IMR-90 (cell line): ENCODE results near the gene CYSTM1. TPM values are rescaled to one million over a fixed set of nuclear protein-coding genes. Genes with fewer than 3 reads are reported as not detected.

Experiments
- ATAC-seq: fragments of 200-7000 bp; cut with Tn5 transposase; 2 replicates; pipeline ENCODE4 v1.9.1; 2020; ENCODE audit warnings: low read depth, mild to moderate bottlenecking, moderate library complexity
- BruUV-seq: library from RNA; stranded (reverse); fragments of 400-500 nt; replicated peaks from 2 replicates; lab custom pipeline; 2021; lab: Mats Ljungman, UMichigan
- CTCF ChIA-PET: fragments of 300-600 bp; formaldehyde crosslinking; extraction: SDS; loops from one replicate; lab custom pipeline; 2021; ENCODE audit warnings: antibody characterized with exemption; lab: Yijun Ruan, JAX
- POLR2A ChIA-PET: fragments of 300-600 bp; sonication (Branson Sonifier 250); formaldehyde crosslinking; loops from one replicate; lab custom pipeline; 2022; ENCODE audit warnings: antibody characterized with exemption; ENCODE audit not compliant: unreplicated experiment; lab: Charles Lee
- DNase-seq: peaks from one replicate; pipeline ENCODE4 v3.0.0; 2013
- H2AFZ ChIP-seq: replicated peaks from 2 replicates; pipeline ENCODE3; 2013; ENCODE audit warnings: low read length, mild to moderate bottlenecking; ENCODE audit not compliant: poor library complexity
- H2AK5ac ChIP-seq: 2 replicates; pipeline ENCODE4 v1.6.1; 2013; ENCODE audit warnings: low read depth, low read length, inconsistent platforms
- H2AK9ac ChIP-seq: replicated peaks from 2 replicates; pipeline ENCODE3; 2013; ENCODE audit warnings: mild to moderate bottlenecking, low read depth, low read length, moderate library complexity; ENCODE audit not compliant: poor library complexity
- H2BK120ac ChIP-seq: 2 replicates; pipeline ENCODE4 v1.6.1; 2013; ENCODE audit warnings: low read depth, low read length, inconsistent platforms
- H2BK15ac ChIP-seq: 3 replicates; pipeline ENCODE4 v1.6.1; 2013; ENCODE audit warnings: low read depth, low read length, inconsistent platforms
- H2BK20ac ChIP-seq: 2 replicates; pipeline ENCODE4 v1.6.1; 2013; ENCODE audit warnings: low read depth, mild to moderate bottlenecking, inconsistent platforms, low read length, moderate library complexity
- H2BK5ac ChIP-seq: 2 replicates; pipeline ENCODE4 v1.6.1; 2013; ENCODE audit warnings: mild to moderate bottlenecking, low read depth, low read length, inconsistent platforms; ENCODE audit not compliant: poor library complexity, severe bottlenecking
- H3K14ac ChIP-seq: replicated peaks from 2 replicates; pipeline ENCODE4 v1.6.1; 2013; ENCODE audit warnings: low read depth, low read length, inconsistent platforms
- H3K18ac ChIP-seq: 2 replicates; pipeline ENCODE4 v1.6.1; 2013; ENCODE audit warnings: low read depth, low read length, control low read depth
- H3K23ac ChIP-seq: 2 replicates; pipeline ENCODE4 v1.6.1; 2013; ENCODE audit warnings: low read depth, low read length, inconsistent platforms
- H3K27ac ChIP-seq: 2 replicates; pipeline ENCODE4 v1.5.1; 2013; ENCODE audit warnings: mild to moderate bottlenecking, control low read depth, low read length; ENCODE audit not compliant: insufficient read depth
- H3K27me3 ChIP-seq: 2 replicates; pipeline ENCODE4 v1.6.1; 2013; ENCODE audit warnings: low read length; ENCODE audit not compliant: control insufficient read depth, insufficient read depth
- H3K36me3 ChIP-seq: 2 replicates; pipeline ENCODE4 v1.6.1; 2013; ENCODE audit warnings: low read length, mixed read lengths; ENCODE audit not compliant: control insufficient read depth, insufficient read depth
- H3K4ac ChIP-seq: 2 replicates; pipeline ENCODE4 v1.6.1; 2013; ENCODE audit warnings: low read depth, low read length, inconsistent platforms
- H3K4me1 ChIP-seq: 2 replicates; pipeline ENCODE4 v1.6.1; 2013; ENCODE audit warnings: low read length, mixed read lengths; ENCODE audit not compliant: control insufficient read depth, insufficient read depth
- H3K4me2 ChIP-seq: 2 replicates; pipeline ENCODE4 v1.6.1; 2013; ENCODE audit warnings: low read depth, mild to moderate bottlenecking, control low read depth, low read length, moderate library complexity
- H3K4me3 ChIP-seq: 2 replicates; pipeline ENCODE4 v1.5.1; 2013; ENCODE audit warnings: low read depth, mild to moderate bottlenecking, control low read depth, low read length, moderate library complexity; ENCODE audit not compliant: insufficient read depth
- H3K56ac ChIP-seq: 2 replicates; pipeline ENCODE4 v1.6.1; 2013; ENCODE audit warnings: low read length, inconsistent platforms; ENCODE audit not compliant: insufficient read depth; ENCODE audit errors: extremely low read depth
- H3K79me1 ChIP-seq, 2 experiments: 2 replicates each; pipeline ENCODE4 v1.6.1; 2013; ENCODE audit warnings: low read length in 2 of 2, inconsistent platforms in 1 of 2, low read depth in 1 of 2
- H3K9ac ChIP-seq: 2 replicates; pipeline ENCODE4 v1.6.1; 2013; ENCODE audit warnings: low read depth, low read length, control low read depth
- H3K9me1 ChIP-seq: 2 replicates; pipeline ENCODE4 v1.6.1; 2013; ENCODE audit warnings: low read length, inconsistent platforms; ENCODE audit not compliant: insufficient read depth
- H3K9me3 ChIP-seq: 2 replicates; pipeline ENCODE4 v1.6.1; 2013; ENCODE audit warnings: low read length; ENCODE audit not compliant: control insufficient read depth, insufficient read depth
- H4K20me1 ChIP-seq: 2 replicates; pipeline ENCODE4 v1.6.1; 2013; ENCODE audit warnings: low read length, inconsistent platforms; ENCODE audit not compliant: insufficient read depth
- H4K5ac ChIP-seq: 2 replicates; pipeline ENCODE4 v1.6.1; 2013; ENCODE audit warnings: mild to moderate bottlenecking, low read depth, low read length, control low read depth
- H4K8ac ChIP-seq, 2 experiments: 2 replicates each; pipeline ENCODE4 v1.6.1; 2013; ENCODE audit warnings: low read depth in 2 of 2, low read length in 2 of 2, control low read depth in 1 of 2, inconsistent platforms in 1 of 2
- H4K91ac ChIP-seq: 2 replicates; pipeline ENCODE4 v1.6.1; 2013; ENCODE audit warnings: low read depth, low read length, inconsistent platforms; ENCODE audit not compliant: insufficient read depth
- RAD21 ChIP-seq: IDR thresholded peaks from 2 replicates; pipeline ENCODE4 v1.6.1; 2012; ENCODE audit warnings: low read length, improper control_type of control experiment
- dilution Hi-C: fragments of 300-500 bp; cut with HindIII; formaldehyde crosslinking; loops from one replicate; pipeline ENCODE4 v1.14.3; 2018; ENCODE audit warnings: low sequenced_read_pairs; ENCODE audit not compliant: unreplicated experiment
- in situ Hi-C: fragments of 300-500 bp; cut with MboI; formaldehyde crosslinking; loops from 3 replicates; pipeline ENCODE4 v1.14.3; 2019; ENCODE audit warnings: low sequenced_read_pairs, inconsistent platforms, mixed read lengths
- intact Hi-C: fragments of 100-400 bp; cut with micrococcal nuclease; formaldehyde crosslinking; loops from 2 replicates; pipeline ENCODE4 v1.10.0; 2022
- polyA plus RNA-seq, 3 experiments: library from polyadenylated mRNA; depleted of rRNA; stranded (reverse); fragments of >200 nt; gene quantifications; 2 replicates each; pipeline ENCODE4 v1.2.3, GENCODE V29; 2012; ENCODE audit warnings: low replicate concordance in 1 of 3
- total RNA-seq: library from RNA; depleted of rRNA; stranded (reverse); fragments of >200 nt; gene quantifications from 2 replicates; pipeline ENCODE4 v1.2.3, GENCODE V29; 2012

The CYSTM1 gene
- total and polyA plus RNA-seq, 2 of the 4 experiments (the other 2 are of a cell fraction): 7.3 to 15.0 TPM

DNA sequence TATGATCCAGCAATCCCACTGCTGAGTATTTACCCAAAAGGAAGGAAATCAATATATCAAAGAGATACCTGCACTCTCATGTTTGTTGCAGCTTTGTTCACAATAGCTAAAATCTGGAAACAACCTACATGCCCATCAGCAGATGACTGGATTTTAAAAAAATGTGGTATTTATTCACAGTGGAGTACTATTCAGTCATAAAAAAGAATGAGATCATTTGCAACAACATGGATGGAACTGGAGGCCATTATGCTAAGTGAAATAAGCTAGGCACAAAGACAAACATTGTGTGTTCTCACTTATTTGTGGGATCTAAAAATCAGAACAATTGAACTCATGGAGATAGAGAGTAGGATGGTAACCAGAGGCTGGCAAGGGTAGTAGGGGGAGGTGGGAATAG, 33.1 kb downstream of the CYSTM1 start:
- ATAC-seq: no peak
- BruUV-seq: no TSS peak
- POLR2A ChIA-PET: no interaction called here
- H4K5ac ChIP-seq: no peak overlapping the region
- H4K8ac ChIP-seq: no peak overlapping the region
- no peak overlapping the region for H3K23ac ChIP-seq
- H3K14ac ChIP-seq: no peak overlapping the region
- no peak overlapping the region for H3K4me3 ChIP-seq
- no peaks in the 10 kb centered on the region for H3K36me3 ChIP-seq
- H4K91ac ChIP-seq: no peak overlapping the region
- H3K4me1 ChIP-seq: no peaks in the 10 kb centered on the region
- H2BK15ac ChIP-seq: no peak overlapping the region
- no peak for DNase-seq
- no peaks in the 10 kb centered on the region for H3K9me3 ChIP-seq
- in situ Hi-C loops: no loop called here
- no peaks in the 10 kb centered on the region for H3K79me1 ChIP-seq
- H2BK20ac ChIP-seq: no peak overlapping the region
- H3K9me1 ChIP-seq: no peaks in the 10 kb centered on the region
- H2BK120ac ChIP-seq: no peak overlapping the region
- no peak for TF ChIP-seq RAD21
- intact Hi-C loops: no loop called here
- no peak overlapping the region for H2AFZ ChIP-seq
- H3K27ac ChIP-seq: no peak overlapping the region
- no peak overlapping the region for H3K4ac ChIP-seq
- H3K18ac ChIP-seq: no peak overlapping the region
- no peaks in the 10 kb centered on the region for H3K27me3 ChIP-seq
- H3K9ac ChIP-seq: no peak overlapping the region
- H2AK9ac ChIP-seq: no peak overlapping the region
- H3K4me2 ChIP-seq: no peak overlapping the region
- dilution Hi-C loops: no loop called here
- H2BK5ac ChIP-seq: no peak overlapping the region
- H2AK5ac ChIP-seq: no peak overlapping the region
- H3K56ac ChIP-seq: no peak overlapping the region
- CTCF ChIA-PET: no interaction called here
- no peaks in the 10 kb centered on the region; the same call in 1 of the 2 replicates for H4K20me1 ChIP-seq
